H9 (cell line): ENCODE measurements around the gene EIF6. TPM values are rescaled to one million over a fixed set of nuclear protein-coding genes. Genes with fewer than 3 reads are reported as not detected.
A peak's percentile ranks its signal among the peaks of the same experiment; 100 is the strongest.

Source experiments
- DNase-seq: peaks from one replicate; pipeline ENCODE4 v3.0.0-alpha.2; 2017
- H2AFZ ChIP-seq: one replicate; pipeline ENCODE4 v1.6.1; 2013; ENCODE audit warnings: mild to moderate bottlenecking, low read length, control low read depth, moderate library complexity
- H2AK5ac ChIP-seq: 2 replicates; pipeline ENCODE4 v1.6.1; 2013; ENCODE audit warnings: low read length, control low read depth, mixed read lengths; ENCODE audit not compliant: insufficient read length
- H2BK120ac ChIP-seq: one replicate; pipeline ENCODE4 v1.6.1; 2013; ENCODE audit warnings: low read depth, mild to moderate bottlenecking, low read length, control low read depth, inconsistent platforms; ENCODE audit not compliant: poor library complexity, severe bottlenecking
- H2BK12ac ChIP-seq: 2 replicates; pipeline ENCODE4 v1.6.1; 2013; ENCODE audit warnings: low read length, control low read depth, mixed read lengths, low read depth; ENCODE audit not compliant: insufficient read length
- H2BK15ac ChIP-seq: 2 replicates; pipeline ENCODE4 v1.6.1; 2013; ENCODE audit warnings: low read depth, low read length, control low read depth
- H2BK20ac ChIP-seq: one replicate; pipeline ENCODE4 v1.6.1; 2013; ENCODE audit warnings: low read depth, mild to moderate bottlenecking, low read length, control low read depth, inconsistent platforms; ENCODE audit not compliant: poor library complexity, severe bottlenecking
- H2BK5ac ChIP-seq: 2 replicates; pipeline ENCODE4 v1.6.1; 2013; ENCODE audit warnings: low read length, control low read depth, mixed read lengths; ENCODE audit not compliant: insufficient read length
- H3K14ac ChIP-seq: 2 replicates; pipeline ENCODE4 v1.6.1; 2013; ENCODE audit warnings: low read length, control low read depth; ENCODE audit not compliant: insufficient read depth
- H3K18ac ChIP-seq: 2 replicates; pipeline ENCODE4 v1.6.1; 2013; ENCODE audit warnings: low read depth, mild to moderate bottlenecking, mixed read lengths, low read length, control low read depth; ENCODE audit not compliant: insufficient read length
- H3K23ac ChIP-seq: 2 replicates; pipeline ENCODE4 v1.6.1; 2013; ENCODE audit warnings: low read length, control low read depth, mixed read lengths, low read depth; ENCODE audit not compliant: insufficient read length
- H3K23me2 ChIP-seq: 2 replicates; pipeline ENCODE4 v1.6.1; 2013; ENCODE audit warnings: low read depth, mild to moderate bottlenecking, mixed read lengths, low read length, control low read depth; ENCODE audit not compliant: insufficient read length, poor library complexity, severe bottlenecking
- H3K27ac ChIP-seq: 2 replicates; pipeline ENCODE4 v1.5.1; 2013; ENCODE audit warnings: low read length, control low read depth, mixed read lengths, low read depth; ENCODE audit not compliant: insufficient read length
- H3K27me3 ChIP-seq: 2 replicates; pipeline ENCODE4 v1.6.1; 2013; ENCODE audit warnings: low read length, control low read depth, inconsistent platforms; ENCODE audit not compliant: insufficient read depth
- H3K4ac ChIP-seq: 2 replicates; pipeline ENCODE4 v1.6.1; 2013; ENCODE audit warnings: low read depth, mild to moderate bottlenecking, control low read depth, inconsistent platforms, low read length, moderate library complexity
- H3K4me1 ChIP-seq: 2 replicates; pipeline ENCODE4 v1.6.1; 2013; ENCODE audit warnings: low read length, control low read depth, inconsistent platforms; ENCODE audit not compliant: insufficient read depth
- H3K4me2 ChIP-seq: 2 replicates; pipeline ENCODE4 v1.6.1; 2013; ENCODE audit warnings: low read length, control low read depth, mixed read lengths; ENCODE audit not compliant: insufficient read length, insufficient read depth
- H3K56ac ChIP-seq: 2 replicates; pipeline ENCODE4 v1.6.1; 2013; ENCODE audit warnings: low read depth, mild to moderate bottlenecking, mixed read lengths, low read length, control low read depth; ENCODE audit not compliant: insufficient read length
- H3K79me1 ChIP-seq: 2 replicates; pipeline ENCODE4 v1.6.1; 2013; ENCODE audit warnings: low read depth, mild to moderate bottlenecking, moderate library complexity, low read length, control low read depth, inconsistent platforms; ENCODE audit not compliant: insufficient read depth, poor library complexity, severe bottlenecking
- H3K79me2 ChIP-seq: 2 replicates; pipeline ENCODE4 v1.6.1; 2013; ENCODE audit warnings: low read length, control low read depth, inconsistent platforms; ENCODE audit not compliant: insufficient read depth
- H3K9ac ChIP-seq: 2 replicates; pipeline ENCODE4 v1.6.1; 2013; ENCODE audit warnings: low read length, control low read depth, mixed read lengths; ENCODE audit not compliant: insufficient read length; ENCODE audit errors: extremely low read depth
- H3K9me3 ChIP-seq: one replicate; pipeline ENCODE4 v1.6.1; 2013; ENCODE audit warnings: low read depth, low read length, inconsistent platforms; ENCODE audit not compliant: control insufficient read depth
- H3T11ph ChIP-seq: one replicate; pipeline ENCODE4 v1.6.1; 2013; ENCODE audit warnings: mild to moderate bottlenecking, low read length, control low read depth, inconsistent platforms
- H4K20me1 ChIP-seq: one replicate; pipeline ENCODE4 v1.6.1; 2013; ENCODE audit not compliant: control insufficient read depth, insufficient read length, insufficient read depth
- H4K5ac ChIP-seq: 2 replicates; pipeline ENCODE4 v1.6.1; 2013; ENCODE audit warnings: low read depth, mild to moderate bottlenecking, mixed read lengths, low read length, control low read depth; ENCODE audit not compliant: insufficient read length
- H4K8ac ChIP-seq: replicated peaks from 2 replicates; pipeline ENCODE4 v1.6.1; 2013; ENCODE audit warnings: low read length, control low read depth, mixed read lengths, low read depth; ENCODE audit not compliant: insufficient read length
- H4K91ac ChIP-seq: 2 replicates; pipeline ENCODE4 v1.6.1; 2013; ENCODE audit warnings: low read depth, mild to moderate bottlenecking, moderate library complexity, mixed read lengths, low read length, control low read depth; ENCODE audit not compliant: insufficient read length
- H3K27ac Mint-ChIP-seq, 3 experiments: 2 replicates in 2 of 3; 3 replicates in 1 of 3; pipeline ENCODE4 v1.8.0; 2020 to 2021; ENCODE audit warnings: mixed read lengths in 3 of 3, mild to moderate bottlenecking in 1 of 3, moderate library complexity in 1 of 3
- H3K27me3 Mint-ChIP-seq: 2 replicates; pipeline ENCODE4 v1.8.0; 2021; ENCODE audit warnings: low read depth, mild to moderate bottlenecking, moderate library complexity, mixed read lengths
- H3K36me3 Mint-ChIP-seq, 3 experiments: 2 replicates in 2 of 3; 3 replicates in 1 of 3; pipeline ENCODE4 v1.8.0; 2020 to 2021; ENCODE audit warnings: low read depth in 3 of 3, mixed read lengths in 3 of 3; ENCODE audit not compliant: insufficient read depth in 1 of 3
- H3K4me1 Mint-ChIP-seq, 2 experiments: 2 replicates each; pipeline ENCODE4 v1.8.0; 2020; ENCODE audit warnings: mixed read lengths in 2 of 2
- H3K4me3 Mint-ChIP-seq, 2 experiments: 2 replicates in 1 of 2; 3 replicates in 1 of 2; pipeline ENCODE4 v1.8.0; 2020 to 2021; ENCODE audit warnings: mild to moderate bottlenecking in 2 of 2, mixed read lengths in 2 of 2, moderate library complexity in 1 of 2
- H3K9me3 Mint-ChIP-seq, 2 experiments: 2 replicates in 1 of 2; 3 replicates in 1 of 2; pipeline ENCODE4 v1.8.0; 2020; ENCODE audit warnings: mild to moderate bottlenecking in 2 of 2, mixed read lengths in 2 of 2, moderate library complexity in 1 of 2
- CTCF ChIP-seq: fragments of 200-600 bp; sonication (generic); conservative IDR thresholded peaks from 3 replicates; pipeline ENCODE4 v1.8.0; 2021; ENCODE audit warnings: antibody characterized with exemption, mild to moderate bottlenecking
- WGBS: extraction: QIAGEN DNeasy Blood & Tissue Kit; methylation state at CpG from one replicate; pipeline ENCODE4 v1.1.7; 2013; ENCODE audit warnings: missing lambda C conversion rate, low lambda C conversion rate, mixed read lengths; ENCODE audit not compliant: insufficient read length; ENCODE audit errors: extremely low coverage; 5-methylcytosine and 5-hydroxymethylcytosine counted together
- total RNA-seq: library from RNA; stranded (reverse); gene quantifications from 2 replicates; pipeline ENCODE4 v1.2.1, GENCODE V29; 2021

EIF6 gene
- total RNA-seq, 1 experiment from 2014 or later: 150 TPM

GRCh38 chr20:35297155-35297554, 12.6 kb upstream of the EIF6 start:
- Histone ChIP-seq H3K79me2 (no peaks in the 10 kb centered on the region), H3K4ac (no peak overlapping the region), H4K91ac (no peak overlapping the region), H4K20me1 (no peaks in the 10 kb centered on the region), H2BK120ac (no peak overlapping the region), H2AK5ac (no peak overlapping the region), H3K18ac (no peak overlapping the region), H3K4me1 (no peaks in the 10 kb centered on the region; the same call in 1 of the 2 replicates), H3T11ph (no peak overlapping the region), H2BK12ac (no peak overlapping the region), H3K9ac (no peak overlapping the region), H3K56ac (no peak overlapping the region), H2BK20ac (no peak overlapping the region), H3K4me2 (no peak overlapping the region), H3K14ac (no peak overlapping the region; the same call in 1 of the 2 replicates), H3K23ac (no peak overlapping the region), H2BK5ac (no peak overlapping the region), H3K27ac (no peak overlapping the region), H3K79me1 (no peaks in the 10 kb centered on the region), H3K27me3 (no peaks in the 10 kb centered on the region), H3K23me2 (no peaks in the 10 kb centered on the region), H4K8ac (no peak overlapping the region), H2BK15ac (no peak overlapping the region), H2AFZ (no peak overlapping the region), H3K9me3 (no peaks in the 10 kb centered on the region), H4K5ac (no peak overlapping the region)
- Mint-ChIP-seq H3K27ac (no peak overlapping the region), H3K27me3 (peaks cover 13% of the 10 kb centered on the region), H3K4me1 (peaks cover 4 to 5% of the 10 kb centered on the region in 2 experiments; a peak in 3 of 4 replicates), H3K36me3 (no peaks in the 10 kb centered on the region; a peak in 1 of 7 replicates), H3K4me3 (no peak overlapping the region), H3K9me3 (no peaks in the 10 kb centered on the region; a peak in 1 of 5 replicates)
- DNase-seq: peak; percentile 50
- no peak; the same call in 2 of the 3 replicates for TF ChIP-seq CTCF
- WGBS: no CpG with 5 or more reads among the region's 8 CpGs
